Measurements from ENCODE around the gene KSR1. TPM values are rescaled to one million over a fixed set of nuclear protein-coding genes. Genes with fewer than 3 reads are reported as not detected.
A peak's percentile ranks its signal among the peaks of the same experiment; 100 is the strongest.

The KSR1 gene
- total and polyA plus RNA-seq, 9 of the 15 experiments (the other 6 are each of a cell fraction or from before 2014, with no cell fraction given), result 1.4 to 51.7 (median 18.4) TPM

GRCh38 chr17:27544350-27545131 is 88.3 kb downstream of the KSR1 start (continued):
- TF ChIP-seq ZBTB5 (IDR thresholded peaks at IDR 0.05) (no peak), YY1 (IDR thresholded peaks at IDR 0.05; ENCODE audit: borderline replicate concordance in 1 of 3, control insufficient read depth in 1 of 3, extremely low read depth in 1 of 3, insufficient read depth in 3 of 3, insufficient read length in 1 of 3, insufficient replicate concordance in 2 of 3, low read depth in 1 of 3, low read length in 2 of 3) (no peak), TFE3 (CRISPR knock-in tag; IDR thresholded peaks at IDR 0.05) (no peak), HDAC3 (IDR thresholded peaks at IDR 0.05; ENCODE audit: borderline replicate concordance, partially characterized antibody) (no peak), NFXL1 (CRISPR knock-in tag; IDR thresholded peaks at IDR 0.05) (no peak), ELF4 (CRISPR knock-in tag; IDR thresholded peaks at IDR 0.05) (no peak), ZNF133 (CRISPR knock-in tag; IDR thresholded peaks at IDR 0.05) (no peak), SRSF7 (optimal IDR thresholded peaks at IDR 0.05; ENCODE audit: low read depth, low read length) (no peak), ZNF134 (CRISPR knock-in tag; conservative IDR thresholded peaks at IDR 0.05) (no peak), SPI1 (IDR thresholded peaks at IDR 0.05; ENCODE audit: borderline replicate concordance, low read depth, low read length) (no peak), HDAC2 (IDR thresholded peaks at IDR 0.05) (peak; percentile 23; the same call in 1 of the 2 replicates), HDAC6 (IDR thresholded peaks at IDR 0.05; ENCODE audit: low read depth, low read length) (no peak), RAD51 (IDR thresholded peaks at IDR 0.05; ENCODE audit: borderline replicate concordance, low read depth) (no peak), HSF4 (CRISPR knock-in tag; IDR thresholded peaks at IDR 0.05; ENCODE audit: borderline replicate concordance) (no peak), ETV1 (tag; conservative IDR thresholded peaks at IDR 0.05; ENCODE audit: low read depth) (no peak), HINFP (tag; conservative IDR thresholded peaks at IDR 0.05; ENCODE audit: low read depth) (no peak), PHB (CRISPR knock-in tag; IDR thresholded peaks at IDR 0.05) (no peak)
